HUES6 (cell line): ENCODE results near the gene CCDC124.
A peak's percentile ranks its signal among the peaks of the same experiment; 100 is the strongest.

ENCODE experiments used
- H3K27ac ChIP-seq: 2 replicates; pipeline ENCODE4 v1.7.0; 2013; ENCODE audit warnings: low read depth, mild to moderate bottlenecking, low read length, inconsistent platforms
- H3K27me3 ChIP-seq: 2 replicates; pipeline ENCODE4 v1.6.1; 2013; ENCODE audit warnings: low read length; ENCODE audit not compliant: control insufficient read depth, insufficient read depth
- H3K36me3 ChIP-seq: 2 replicates; pipeline ENCODE4 v1.6.1; 2013; ENCODE audit warnings: low read length; ENCODE audit not compliant: control insufficient read depth, insufficient read depth
- H3K4me1 ChIP-seq: 2 replicates; pipeline ENCODE4 v1.6.1; 2013; ENCODE audit warnings: low read length; ENCODE audit not compliant: control insufficient read depth, insufficient read depth
- H3K4me3 ChIP-seq: 2 replicates; pipeline ENCODE4 v1.5.1; 2013; ENCODE audit warnings: low read depth, low read length
- H3K9ac ChIP-seq: one replicate; pipeline ENCODE4 v1.6.1; 2013; ENCODE audit warnings: mild to moderate bottlenecking, low read length
- H3K9me3 ChIP-seq: 2 replicates; pipeline ENCODE4 v1.6.1; 2013; ENCODE audit warnings: low read depth, low read length; ENCODE audit not compliant: control insufficient read depth, insufficient read depth

Gene CCDC124

GRCh38 chr19:17948931-17949930 is 16.4 kb downstream of the CCDC124 start:
- Histone ChIP-seq H3K4me1 (peaks cover 41% of the 10 kb centered on the region), H3K36me3 (peaks cover 4% of the 10 kb centered on the region), H3K9ac (peak overlapping the region; percentile 60), H3K4me3 (peak overlapping the region; percentile 69), H3K27me3 (peaks cover 55% of the 10 kb centered on the region), H3K27ac (no peak overlapping the region), H3K9me3 (no peaks in the 10 kb centered on the region)

DNA sequence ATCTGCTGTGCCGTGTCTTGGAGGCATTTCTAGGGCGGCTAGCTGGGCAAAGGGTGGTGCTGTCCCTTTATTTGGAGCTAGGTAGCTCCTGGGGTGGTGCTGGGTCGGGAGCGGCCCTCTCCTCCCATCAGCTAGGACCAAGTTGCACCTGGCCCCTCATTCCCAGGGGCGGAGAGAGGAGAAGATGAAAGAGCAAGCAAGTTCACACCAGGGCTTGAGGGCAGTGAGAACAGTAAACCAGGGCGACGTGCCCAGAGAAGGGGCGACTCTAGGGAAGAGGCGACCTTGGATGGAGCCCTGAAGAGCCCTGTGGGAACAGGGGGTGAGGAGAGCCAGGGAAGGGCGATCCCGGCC is 17.1 kb downstream of the CCDC124 start:
- Histone ChIP-seq H3K27me3 (peaks cover 58% of the 10 kb centered on the region), H3K4me1 (peaks cover 41% of the 10 kb centered on the region)

GRCh38 chr19:17950310-17951156 is 17.7 kb downstream of the CCDC124 start:
- Histone ChIP-seq H3K9ac (peak overlapping the region; percentile 60), H3K4me3 (peak overlapping the region; percentile 69), H3K27me3 (peaks cover 58% of the 10 kb centered on the region), H3K36me3 (no peaks in the 10 kb centered on the region), H3K27ac (no peak overlapping the region; the same call in 1 of the 2 replicates), H3K9me3 (no peaks in the 10 kb centered on the region), H3K4me1 (peaks cover 41% of the 10 kb centered on the region)

More for the DNA sequence above, 17.1 kb downstream of the CCDC124 start:
- Histone ChIP-seq H3K9ac (peak overlapping the region; percentile 60), H3K4me3 (peak overlapping the region; percentile 69), H3K27ac (no peak overlapping the region), H3K9me3 (no peaks in the 10 kb centered on the region), H3K36me3 (no peaks in the 10 kb centered on the region; the same call in 1 of the 2 replicates)

GRCh38 chr19:17951157-17951989 is 18.6 kb downstream of the CCDC124 start:
- no peaks in the 10 kb centered on the region for H3K36me3 ChIP-seq

DNA sequence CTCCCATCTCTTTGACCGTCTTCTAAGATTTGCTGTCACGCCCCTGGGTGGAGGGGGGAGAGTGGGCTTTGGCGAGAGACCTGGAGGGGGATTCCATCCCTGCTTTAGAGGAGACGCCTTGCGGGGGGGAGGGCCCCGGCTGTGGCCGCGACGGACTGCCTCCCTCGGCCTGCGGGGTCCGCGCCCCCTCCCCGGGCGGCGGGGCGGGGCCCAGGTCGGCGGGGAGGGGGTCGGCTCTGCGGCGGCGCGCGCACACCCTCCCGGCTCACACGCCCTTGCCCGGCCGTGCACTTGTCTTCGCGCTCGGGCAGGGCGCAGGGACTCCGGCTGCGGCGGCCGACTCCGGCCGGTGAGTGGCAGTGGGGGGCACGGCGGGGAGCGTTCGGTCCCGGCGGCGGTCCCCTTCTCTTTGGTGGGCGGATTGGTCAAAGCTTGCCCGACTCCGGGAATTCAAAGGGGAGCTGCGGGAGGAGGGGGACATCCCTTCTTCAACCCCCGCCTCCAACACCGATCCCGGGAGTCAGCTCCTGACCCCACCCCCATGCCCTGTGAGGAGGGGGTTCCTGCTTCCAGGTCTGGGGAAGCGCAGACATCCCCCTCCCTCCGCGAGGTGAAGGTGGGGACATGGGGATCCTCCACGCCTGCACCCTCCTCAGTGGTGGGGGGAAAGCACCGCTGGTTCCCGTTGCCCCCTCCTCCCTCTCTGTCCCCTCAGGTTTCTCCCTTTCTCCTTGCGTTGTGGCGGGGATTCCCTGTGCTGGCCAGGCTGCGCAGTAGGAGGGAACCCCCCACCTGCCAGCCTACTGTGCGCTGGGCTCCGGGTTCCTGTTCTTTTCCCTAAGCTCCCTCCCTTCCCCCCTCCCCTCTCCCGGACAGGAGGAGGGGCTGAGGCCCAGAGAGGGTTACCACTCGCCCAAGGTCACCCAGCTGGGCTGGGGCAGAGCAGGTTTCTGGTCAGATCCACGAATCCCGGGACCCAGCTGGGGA is 19.5 kb downstream of the CCDC124 start:
- peaks cover 58% of the 10 kb centered on the region for H3K27me3 ChIP-seq
- H3K36me3 ChIP-seq = no peaks in the 10 kb centered on the region
- no peaks in the 10 kb centered on the region for H3K9me3 ChIP-seq
- H3K27ac ChIP-seq = no peak overlapping the region
- peaks cover 36% of the 10 kb centered on the region for H3K4me1 ChIP-seq
- H3K4me3 ChIP-seq = peak overlapping the region; percentile 69
- H3K9ac ChIP-seq = peak overlapping the region; percentile 21

More at GRCh38 chr19:17951157-17951989, 18.6 kb downstream of the CCDC124 start:
- Histone ChIP-seq H3K9me3 (no peaks in the 10 kb centered on the region), H3K9ac (peak overlapping the region; percentile 58), H3K4me1 (peaks cover 41% of the 10 kb centered on the region), H3K27me3 (peaks cover 58% of the 10 kb centered on the region), H3K4me3 (peak overlapping the region; percentile 69), H3K27ac (no peak overlapping the region; the same call in 1 of the 2 replicates)

GRCh38 chr19:17953316-17953801 is 20.5 kb downstream of the CCDC124 start:
- H3K9me3 ChIP-seq = no peaks in the 10 kb centered on the region
- H3K27me3 ChIP-seq = peaks cover 58% of the 10 kb centered on the region
- no peaks in the 10 kb centered on the region for H3K36me3 ChIP-seq
- no peak overlapping the region for H3K27ac ChIP-seq
- H3K9ac ChIP-seq = no peak overlapping the region
- peaks cover 36% of the 10 kb centered on the region for H3K4me1 ChIP-seq
- H3K4me3 ChIP-seq = peak overlapping the region; percentile 69; the same call in 1 of the 2 replicates

- Histone ChIP-seq H3K4me3 (peak overlapping the region; percentile 69; the same call in 1 of the 2 replicates), H3K27ac (no peak overlapping the region), H3K9me3 (no peaks in the 10 kb centered on the region), H3K4me1 (peaks cover 36% of the 10 kb centered on the region), H3K27me3 (peaks cover 55% of the 10 kb centered on the region), H3K9ac (no peak overlapping the region), H3K36me3 (no peaks in the 10 kb centered on the region)
Observed at GRCh38 chr19:17953869-17954268, 21.1 kb downstream of the CCDC124 start.

GRCh38 chr19:17954401-17954800 is 21.6 kb downstream of the CCDC124 start:
- H3K27ac ChIP-seq = no peak overlapping the region
- H3K9me3 ChIP-seq = no peaks in the 10 kb centered on the region
- no peak overlapping the region for H3K9ac ChIP-seq
- no peaks in the 10 kb centered on the region for H3K36me3 ChIP-seq
- no peak overlapping the region for H3K4me3 ChIP-seq
- H3K4me1 ChIP-seq = peaks cover 32% of the 10 kb centered on the region
- peaks cover 50% of the 10 kb centered on the region for H3K27me3 ChIP-seq

DNA sequence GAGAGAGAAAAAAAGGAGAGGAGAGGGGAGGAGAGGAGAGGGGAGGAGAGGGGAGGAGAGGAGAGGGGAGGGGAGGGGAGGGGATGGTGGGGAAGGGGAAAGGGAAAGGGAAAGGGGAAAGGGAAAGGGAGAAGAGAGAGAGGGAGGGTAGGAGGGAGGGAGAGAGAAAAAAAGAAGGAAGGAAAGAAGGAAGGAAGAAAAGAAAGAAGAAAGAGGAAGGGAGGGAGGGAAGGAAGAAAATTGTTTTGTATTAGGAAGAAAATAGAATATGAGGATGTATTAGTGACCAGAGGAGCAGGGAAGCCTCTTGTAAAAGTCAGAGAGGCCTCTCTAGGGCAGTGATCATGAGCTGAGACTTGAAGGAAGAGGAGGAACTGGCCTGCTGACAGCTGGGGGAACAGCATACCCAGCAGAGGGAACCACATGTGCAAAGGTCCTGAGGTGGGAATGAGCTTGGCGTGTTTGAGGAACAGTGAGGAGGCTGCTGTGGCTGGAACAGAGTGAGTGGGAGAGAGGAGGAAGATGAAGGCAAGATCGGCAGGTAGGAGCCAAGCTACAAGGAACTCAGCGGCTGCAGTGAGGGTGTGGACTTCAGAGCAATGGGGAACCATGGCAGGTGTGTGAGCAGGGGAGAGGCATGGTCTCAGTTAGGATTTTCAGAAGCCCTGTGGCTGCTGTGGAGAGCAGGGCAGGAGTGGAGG is 24.5 kb downstream of the CCDC124 start:
- Histone ChIP-seq H3K4me1 (peaks cover 20% of the 10 kb centered on the region), H3K4me3 (no peak overlapping the region), H3K27ac (no peak overlapping the region), H3K36me3 (no peaks in the 10 kb centered on the region), H3K9me3 (no peaks in the 10 kb centered on the region), H3K9ac (no peak overlapping the region), H3K27me3 (peaks cover 21% of the 10 kb centered on the region)
